NCI-H446 treated with DMSO at 0.1 percent for 48 hours (cell line): Measurements from ENCODE around the gene GRIN3A.
"Not testable (repeated sequence)": the region's sequence is repeated elsewhere in the genome, so short reads cannot be mapped to it uniquely, and the experiment has no call there.

Experiments used
- DNase-seq: peaks from one replicate; lab custom pipeline; 2025; lab: John Stamatoyannopoulos, UW

The GRIN3A gene

GRCh38 chr9:101578378-101578777, 160.1 kb downstream of the GRIN3A start:
- no peak for DNase-seq

GRCh38 chr9:101574731-101575333, 163.6 kb downstream of the GRIN3A start:
- DNase-seq, result peak; percentile 68

GRCh38 chr9:101572316-101572715, 166.1 kb downstream of the GRIN3A start:
- no peak for DNase-seq

GRCh38 chr9:101571114-101571513, 167.3 kb downstream of the GRIN3A start:
- no peak for DNase-seq

GRCh38 chr9:101569741-101570501, 168.5 kb downstream of the GRIN3A start:
- DNase-seq, result no peak

GRCh38 chr9:101567725-101568350, 170.6 kb downstream of the GRIN3A start:
- no peak for DNase-seq

- DNase-seq, result no peak
Measured at GRCh38 chr9:101566904-101567724, 171.3 kb downstream of the GRIN3A start.

GRCh38 chr9:101564252-101564651, 174.2 kb downstream of the GRIN3A start:
- no peak for DNase-seq

GRCh38 chr9:101562966-101563365, 175.5 kb downstream of the GRIN3A start:
- DNase-seq, result no peak

GRCh38 chr9:101561740-101562139, 176.7 kb downstream of the GRIN3A start:
- DNase-seq, result no peak

GRCh38 chr9:101549472-101550098, 188.9 kb downstream of the GRIN3A start:
- not testable (repeated sequence) for DNase-seq

GRCh38 chr9:101543098-101543735, 195.2 kb downstream of the GRIN3A start:
- no peak for DNase-seq

GRCh38 chr9:101540069-101540468, 198.4 kb downstream of the GRIN3A start:
- DNase-seq, result no peak

- no peak for DNase-seq
Measured at GRCh38 chr9:101536938-101537337, 201.5 kb downstream of the GRIN3A start.

- DNase-seq, result no peak
Measured at GRCh38 chr9:101536351-101536750, 202.1 kb downstream of the GRIN3A start.

- peak; percentile 90 for DNase-seq
Measured at GRCh38 chr9:101533334-101534204, 204.9 kb downstream of the GRIN3A start, which contains the start of gene RNF20. Gene RNF20, plus strand, starts transcription at chr9:101533853. Its CDS starts 1,571 bp downstream, at chr9:101535424.

GRCh38 chr9:101530076-101530711, 208.3 kb downstream of the GRIN3A start:
- peak; percentile 41 for DNase-seq

GRCh38 chr9:101528015-101528414, 210.4 kb downstream of the GRIN3A start:
- no peak for DNase-seq

- DNase-seq, result no peak
Measured at GRCh38 chr9:101527066-101527465, 211.4 kb downstream of the GRIN3A start.

- no peak for DNase-seq
Measured at GRCh38 chr9:101524371-101524770, 214.1 kb downstream of the GRIN3A start.
